IgD-negative memory B cell (primary cell): ENCODE results near the gene DLG1. TPM values are rescaled to one million over a fixed set of nuclear protein-coding genes. Genes with fewer than 3 reads are reported as not detected.

ENCODE experiments used
- H3K27ac Mint-ChIP-seq, 3 donors: one replicate each; pipeline ENCODE4 v1.8.0; 2020 to 2022; ENCODE audit warnings: mild to moderate bottlenecking in 3 of 3, mixed read lengths in 3 of 3, moderate library complexity in 1 of 3
- H3K27me3 Mint-ChIP-seq: one replicate; pipeline ENCODE4 v1.8.0; 2021; ENCODE audit warnings: mixed read lengths
- H3K36me3 Mint-ChIP-seq: one replicate; pipeline ENCODE4 v1.8.0; 2020; ENCODE audit warnings: mild to moderate bottlenecking, mixed read lengths
- H3K4me1 Mint-ChIP-seq, 3 donors: one replicate each; pipeline ENCODE4 v1.8.0; 2020 to 2022; ENCODE audit warnings: mixed read lengths in 3 of 3, mild to moderate bottlenecking in 1 of 3
- H3K4me3 Mint-ChIP-seq, 4 donors: one replicate each; pipeline ENCODE4 v1.8.0; 2020 to 2022; ENCODE audit warnings: mild to moderate bottlenecking in 4 of 4, mixed read lengths in 4 of 4, moderate library complexity in 3 of 4
- H3K9me3 Mint-ChIP-seq, 3 donors: one replicate each; pipeline ENCODE4 v1.8.0; 2020 to 2021; ENCODE audit warnings: mixed read lengths in 3 of 3, mild to moderate bottlenecking in 1 of 3
- polyA plus RNA-seq: library from polyadenylated mRNA; unstranded; fragments of 300-500 nt; fragmentation: Illumina TruSeq; gene quantifications from one replicate; pipeline ENCODE4 v1.2.3, GENCODE V29; 2021

The DLG1 gene
- polyA plus RNA-seq, 1 donor from 2014 or later = 28.6 TPM

- Mint-ChIP-seq H3K27ac (peak overlapping the region in 1 of 3 donors; percentile 87), H3K4me1 (peaks cover 23 to 32% (median 26%) of the 10 kb centered on the region in 3 donors), H3K9me3 (no peaks in the 10 kb centered on the region), H3K36me3 (no peaks in the 10 kb centered on the region), H3K27me3 (no peaks in the 10 kb centered on the region), H3K4me3 (no peak overlapping the region)
These were observed 40.7 kb downstream of the DLG1 start for GRCh38 chr3:197257711-197258110.

GRCh38 chr3:197256836-197257444 lies 41.5 kb downstream of the DLG1 start:
- Mint-ChIP-seq H3K27me3 (no peaks in the 10 kb centered on the region), H3K9me3 (no peaks in the 10 kb centered on the region), H3K4me3 (no peak overlapping the region), H3K4me1 (peaks cover 21 to 34% (median 24%) of the 10 kb centered on the region in 3 donors), H3K27ac (no peak overlapping the region), H3K36me3 (peaks cover 2% of the 10 kb centered on the region)

DNA sequence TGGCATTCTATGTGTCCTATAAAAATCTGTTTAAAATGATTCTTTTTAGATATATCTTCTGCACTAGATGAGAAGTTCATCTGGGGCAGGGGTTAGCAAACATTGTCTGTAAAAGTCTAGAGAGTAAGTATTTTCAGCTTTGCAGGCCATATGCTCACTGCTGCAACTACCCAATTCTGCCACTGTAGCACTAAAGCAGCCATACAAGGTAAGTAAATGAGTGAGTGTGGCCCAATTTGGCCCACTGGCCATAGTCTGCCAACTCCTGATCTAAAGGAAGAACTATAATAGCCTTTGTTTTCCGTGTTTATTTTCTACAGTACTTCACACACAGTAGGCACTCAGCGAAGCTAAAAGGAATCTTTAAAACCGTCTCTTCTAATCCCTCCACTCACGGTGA lies 42.3 kb downstream of the DLG1 start:
- Mint-ChIP-seq H3K9me3 (no peaks in the 10 kb centered on the region), H3K4me3 (no peak overlapping the region), H3K27ac (no peak overlapping the region), H3K27me3 (no peaks in the 10 kb centered on the region), H3K4me1 (peaks cover 23 to 33% (median 25%) of the 10 kb centered on the region in 3 donors), H3K36me3 (peaks cover 4% of the 10 kb centered on the region)

- Mint-ChIP-seq H3K9me3 (peaks cover 1 to 8% (median 3%) of the 10 kb centered on the region in 3 donors), H3K36me3 (peaks cover 4% of the 10 kb centered on the region), H3K4me1 (peaks cover 14 to 21% (median 18%) of the 10 kb centered on the region in 3 donors), H3K27me3 (no peaks in the 10 kb centered on the region), H3K4me3 (no peak overlapping the region), H3K27ac (no peak overlapping the region)
These were observed 45.0 kb downstream of the DLG1 start for GRCh38 chr3:197253238-197253947.

DNA sequence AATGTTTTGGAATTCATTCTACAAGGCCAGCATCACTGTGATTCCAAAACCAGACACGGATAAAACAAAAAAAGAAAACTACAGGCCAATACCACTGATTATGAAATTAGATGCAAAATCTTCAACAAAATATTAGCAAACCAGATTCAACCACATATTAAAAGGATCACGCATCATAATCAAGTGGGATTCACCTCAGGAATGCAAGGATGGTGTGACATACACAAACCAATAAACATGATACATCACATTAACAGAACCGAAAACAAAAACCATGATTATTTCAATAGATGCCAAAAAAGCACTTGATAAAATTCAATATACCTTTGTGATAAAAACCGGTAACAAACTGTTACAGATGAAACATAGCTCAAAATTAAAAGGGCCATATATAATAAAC lies 48.9 kb downstream of the DLG1 start:
- Mint-ChIP-seq H3K4me1 (peaks cover 14 to 19% (median 15%) of the 10 kb centered on the region in 3 donors), H3K36me3 (peaks cover 18% of the 10 kb centered on the region)

GRCh38 chr3:197248341-197248740 lies 50.1 kb downstream of the DLG1 start:
- Mint-ChIP-seq H3K9me3 (peaks cover 5 to 21% (median 16%) of the 10 kb centered on the region in 3 donors), H3K36me3 (peaks cover 22% of the 10 kb centered on the region), H3K27ac (no peak overlapping the region), H3K4me1 (peaks cover 7 to 12% (median 10%) of the 10 kb centered on the region in 3 donors), H3K27me3 (no peaks in the 10 kb centered on the region), H3K4me3 (no peak overlapping the region)

More for the DNA sequence above, 48.9 kb downstream of the DLG1 start:
- no peaks in the 10 kb centered on the region for H3K27me3 Mint-ChIP-seq
- H3K27ac Mint-ChIP-seq = no peak overlapping the region
- peaks cover 3 to 17% (median 9%) of the 10 kb centered on the region in 3 donors for H3K9me3 Mint-ChIP-seq
- H3K4me3 Mint-ChIP-seq = no peak overlapping the region

GRCh38 chr3:197244751-197245150 lies 53.7 kb downstream of the DLG1 start:
- no peak overlapping the region for H3K4me3 Mint-ChIP-seq
- peaks cover 24% of the 10 kb centered on the region for H3K36me3 Mint-ChIP-seq
- H3K27ac Mint-ChIP-seq = peak overlapping the region in 1 of 3 donors; percentile 41
- H3K9me3 Mint-ChIP-seq = peaks cover 5 to 25% (median 22%) of the 10 kb centered on the region in 3 donors
- H3K4me1 Mint-ChIP-seq = peaks cover 7 to 11% (median 10%) of the 10 kb centered on the region in 3 donors
- H3K27me3 Mint-ChIP-seq = no peaks in the 10 kb centered on the region

- H3K4me3 Mint-ChIP-seq = no peak overlapping the region
- H3K4me1 Mint-ChIP-seq = peaks cover 22 to 28% (median 27%) of the 10 kb centered on the region in 3 donors
- H3K27me3 Mint-ChIP-seq = no peaks in the 10 kb centered on the region
- H3K9me3 Mint-ChIP-seq = peaks cover 4 to 22% (median 12%) of the 10 kb centered on the region in 3 donors
- no peak overlapping the region for H3K27ac Mint-ChIP-seq
- peaks cover 22% of the 10 kb centered on the region for H3K36me3 Mint-ChIP-seq
These were observed 55.5 kb downstream of the DLG1 start for GRCh38 chr3:197242784-197243432.

GRCh38 chr3:197241173-197241572 lies 57.2 kb downstream of the DLG1 start:
- Mint-ChIP-seq H3K9me3 (peaks cover 4 to 22% (median 8%) of the 10 kb centered on the region in 3 donors), H3K27me3 (no peaks in the 10 kb centered on the region), H3K4me3 (no peak overlapping the region), H3K36me3 (peaks cover 21% of the 10 kb centered on the region), H3K27ac (no peak overlapping the region), H3K4me1 (peaks cover 26 to 34% (median 30%) of the 10 kb centered on the region in 3 donors)

DNA sequence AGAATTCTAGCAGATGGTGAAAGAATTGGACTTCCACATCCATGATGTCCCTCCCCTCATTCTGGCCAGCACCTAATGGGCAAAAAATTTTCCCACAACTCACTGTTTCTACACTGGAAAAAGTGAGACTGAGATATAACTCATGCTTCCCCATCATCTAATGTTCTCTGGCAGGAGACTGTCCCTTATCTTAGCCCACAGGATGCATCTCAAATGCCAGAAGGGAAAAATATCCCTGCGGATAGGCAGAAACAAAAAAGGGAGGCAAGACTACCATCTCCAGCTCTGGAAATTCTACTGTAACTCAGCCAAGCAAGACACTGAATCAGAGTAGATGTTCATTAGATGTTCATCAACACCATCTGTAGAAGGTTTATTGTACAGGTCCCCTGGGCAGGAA lies 58.6 kb downstream of the DLG1 start:
- H3K36me3 Mint-ChIP-seq = peaks cover 14% of the 10 kb centered on the region
- peaks cover 4 to 22% (median 8%) of the 10 kb centered on the region in 3 donors for H3K9me3 Mint-ChIP-seq
- H3K4me1 Mint-ChIP-seq = peaks cover 30 to 34% (median 31%) of the 10 kb centered on the region in 3 donors
- H3K4me3 Mint-ChIP-seq = peak overlapping the region in 1 of 4 donors; percentile 55
- peak overlapping the region in 1 of 3 donors; percentile 32 for H3K27ac Mint-ChIP-seq
- no peaks in the 10 kb centered on the region for H3K27me3 Mint-ChIP-seq

- Mint-ChIP-seq H3K27me3 (no peaks in the 10 kb centered on the region), H3K4me1 (peaks cover 31 to 41% (median 34%) of the 10 kb centered on the region in 3 donors), H3K9me3 (peaks cover 0 to 13% (median 4%) of the 10 kb centered on the region in 3 donors), H3K4me3 (peak overlapping the region in 3 of 4 donors; percentile 1 to 66 (median 11)), H3K27ac (peak overlapping the region in 1 of 3 donors; percentile 32), H3K36me3 (peaks cover 13% of the 10 kb centered on the region)
These were observed 59.6 kb downstream of the DLG1 start for GRCh38 chr3:197238842-197239241.

- H3K27ac Mint-ChIP-seq = no peak overlapping the region
- H3K4me3 Mint-ChIP-seq = no peak overlapping the region
- H3K4me1 Mint-ChIP-seq = peaks cover 31 to 42% (median 34%) of the 10 kb centered on the region in 3 donors
- peaks cover 0 to 9% (median 4%) of the 10 kb centered on the region in 3 donors for H3K9me3 Mint-ChIP-seq
- no peaks in the 10 kb centered on the region for H3K27me3 Mint-ChIP-seq
- H3K36me3 Mint-ChIP-seq = peaks cover 14% of the 10 kb centered on the region
These were observed 60.5 kb downstream of the DLG1 start for GRCh38 chr3:197237897-197238296.

DNA sequence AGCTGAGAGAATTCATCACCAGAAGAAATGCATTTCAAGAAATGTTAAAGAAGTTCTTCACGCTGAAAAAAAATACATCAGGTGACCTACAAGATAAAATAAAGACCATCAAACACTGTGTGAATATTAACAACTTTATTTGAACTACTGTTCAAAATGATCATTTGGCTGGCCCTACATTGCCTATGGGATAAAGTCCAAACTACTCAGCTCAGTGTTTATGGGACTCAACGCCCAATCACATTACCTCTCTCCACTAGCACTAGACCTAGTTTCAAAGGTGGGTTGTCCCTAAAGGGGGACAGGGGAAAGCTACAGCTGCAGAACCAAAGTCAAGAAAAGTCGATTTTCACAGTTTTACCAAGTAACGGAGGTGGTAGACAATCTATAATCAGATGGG lies 62.0 kb downstream of the DLG1 start:
- Mint-ChIP-seq H3K9me3 (peaks cover 0 to 4% (median 0%) of the 10 kb centered on the region in 3 donors), H3K4me1 (peaks cover 31 to 42% (median 42%) of the 10 kb centered on the region in 3 donors), H3K36me3 (peaks cover 10% of the 10 kb centered on the region), H3K27ac (no peak overlapping the region), H3K27me3 (no peaks in the 10 kb centered on the region), H3K4me3 (no peak overlapping the region)

DNA sequence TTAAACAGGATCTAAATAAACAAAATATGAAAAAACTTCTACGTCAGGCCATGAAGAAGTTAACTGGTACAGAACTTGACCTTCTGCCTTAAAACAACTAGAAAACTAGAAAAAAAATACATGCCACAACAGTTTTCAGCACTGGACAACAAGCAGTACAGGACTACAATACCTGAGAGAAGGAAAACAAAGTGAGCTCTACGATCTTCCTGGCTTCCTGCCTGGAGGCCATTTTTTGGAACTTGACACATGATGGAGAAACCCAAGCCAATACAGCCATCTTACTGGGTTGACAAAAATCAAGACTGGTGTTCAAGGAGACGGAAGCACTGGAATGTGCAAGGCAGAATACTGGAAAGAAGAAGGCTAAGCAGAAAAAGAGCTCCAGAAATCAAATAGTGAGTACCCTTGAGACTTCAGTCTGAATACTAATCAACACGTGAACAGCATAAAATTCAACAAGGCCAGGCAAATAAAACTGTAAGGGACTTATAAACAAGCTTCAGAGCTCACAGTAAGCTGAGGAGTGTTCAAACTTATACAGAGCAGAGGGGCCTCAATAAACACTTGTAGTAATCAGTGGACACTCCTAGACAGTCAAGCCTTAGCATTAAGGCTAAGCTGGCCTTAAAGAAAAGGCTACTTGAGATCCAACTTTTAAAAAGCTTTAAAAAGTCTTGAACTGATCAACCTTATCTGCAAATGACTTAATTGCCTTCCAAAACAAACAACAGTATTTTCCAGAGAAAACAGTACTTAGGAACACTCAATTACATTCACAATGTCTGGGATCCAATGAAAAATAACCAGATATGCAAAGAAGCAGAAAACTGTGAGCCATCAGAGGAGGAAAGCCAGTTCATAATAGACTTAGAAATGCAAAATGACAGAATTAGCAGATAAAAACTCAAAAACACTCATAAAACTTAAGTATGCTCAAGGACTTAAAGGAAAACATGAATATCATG lies 63.2 kb downstream of the DLG1 start:
- H3K9me3 Mint-ChIP-seq = peaks cover 0 to 4% (median 0%) of the 10 kb centered on the region in 3 donors
- H3K27me3 Mint-ChIP-seq = no peaks in the 10 kb centered on the region
- no peak overlapping the region for H3K4me3 Mint-ChIP-seq
- no peak overlapping the region for H3K27ac Mint-ChIP-seq
- peaks cover 26 to 47% (median 38%) of the 10 kb centered on the region in 3 donors for H3K4me1 Mint-ChIP-seq
- peaks cover 10% of the 10 kb centered on the region for H3K36me3 Mint-ChIP-seq
